Measurements from ENCODE around the gene PPP1R14C. TPM values are rescaled to one million over a fixed set of nuclear protein-coding genes. Genes with fewer than 3 reads are reported as not detected.

PPP1R14C gene
- total and polyA plus RNA-seq, 2 donors, result 0.08 to 0.42 TPM

- no peak for DNase-seq (ENCODE audit: extremely low spot score)
- no peaks in the 10 kb centered on the region for H3K4me1 ChIP-seq (ENCODE audit: insufficient read depth)
- no peak overlapping the region for H3K27ac ChIP-seq (ENCODE audit: low read depth)
- no peaks in the 10 kb centered on the region for H3K36me3 ChIP-seq (ENCODE audit: insufficient read depth)
- WGBS, result 84% methylated on average over 11 of the region's 11 CpGs
- H3K4me3 ChIP-seq (ENCODE audit: low read depth, low read length), result no peak overlapping the region
Measured at GRCh38 chr6:150211700-150212511, 69.1 kb downstream of the PPP1R14C start.

DNA sequence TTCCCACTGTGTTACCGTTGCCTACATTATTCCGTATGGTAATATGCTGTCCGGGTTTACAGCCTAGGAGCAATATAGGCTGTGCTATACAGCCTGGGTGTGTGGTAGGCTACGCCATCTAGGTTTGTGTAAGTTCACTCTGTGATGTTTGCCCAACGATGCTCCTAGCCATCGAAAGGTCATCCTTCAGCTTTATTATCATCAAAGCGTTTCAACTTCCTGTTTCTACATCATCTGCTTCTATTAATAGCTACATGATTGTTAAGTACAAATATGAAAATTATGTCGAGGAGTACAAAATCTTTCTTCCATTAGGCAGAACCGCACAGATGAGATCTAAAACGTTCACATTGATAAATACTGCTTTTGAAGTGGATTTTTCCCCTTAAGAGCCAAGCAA lies 69.9 kb downstream of the PPP1R14C start:
- H3K4me3 ChIP-seq (ENCODE audit: low read depth, low read length), result no peak overlapping the region
- no peaks in the 10 kb centered on the region for H3K36me3 ChIP-seq (ENCODE audit: insufficient read depth)
- no peaks in the 10 kb centered on the region for H3K4me1 ChIP-seq (ENCODE audit: insufficient read depth)
- WGBS, result 61% methylated on average over 10 of the region's 10 CpGs
- DNase-seq (ENCODE audit: extremely low spot score), result no peak
- no peak overlapping the region for H3K27ac ChIP-seq (ENCODE audit: low read depth)

DNA sequence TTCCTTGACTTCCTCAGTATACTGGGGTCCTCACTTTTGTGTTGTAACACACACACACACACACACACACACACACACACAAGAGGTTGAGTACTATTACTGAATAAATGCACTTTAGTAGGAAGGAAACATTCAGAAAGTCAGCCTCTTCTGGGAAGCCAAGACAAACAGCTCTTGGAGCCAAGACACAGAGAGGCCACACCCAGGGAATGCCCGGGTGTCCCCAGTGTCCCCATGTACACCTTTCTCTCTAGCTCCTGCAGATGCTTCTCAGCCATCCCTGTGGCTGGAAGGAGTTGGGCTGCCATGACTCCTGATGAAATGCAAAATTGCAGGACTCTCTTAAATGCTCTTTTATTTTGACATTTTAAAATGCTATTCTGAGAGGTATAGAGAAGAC lies 70.5 kb downstream of the PPP1R14C start:
- H3K4me1 ChIP-seq (ENCODE audit: insufficient read depth), result no peaks in the 10 kb centered on the region
- 68% methylated on average over 1 of the region's 1 CpG for WGBS
- H3K27ac ChIP-seq (ENCODE audit: low read depth), result no peak overlapping the region
- H3K4me3 ChIP-seq (ENCODE audit: low read depth, low read length), result no peak overlapping the region
- DNase-seq (ENCODE audit: extremely low spot score), result no peak
- H3K36me3 ChIP-seq (ENCODE audit: insufficient read depth), result no peaks in the 10 kb centered on the region

DNA sequence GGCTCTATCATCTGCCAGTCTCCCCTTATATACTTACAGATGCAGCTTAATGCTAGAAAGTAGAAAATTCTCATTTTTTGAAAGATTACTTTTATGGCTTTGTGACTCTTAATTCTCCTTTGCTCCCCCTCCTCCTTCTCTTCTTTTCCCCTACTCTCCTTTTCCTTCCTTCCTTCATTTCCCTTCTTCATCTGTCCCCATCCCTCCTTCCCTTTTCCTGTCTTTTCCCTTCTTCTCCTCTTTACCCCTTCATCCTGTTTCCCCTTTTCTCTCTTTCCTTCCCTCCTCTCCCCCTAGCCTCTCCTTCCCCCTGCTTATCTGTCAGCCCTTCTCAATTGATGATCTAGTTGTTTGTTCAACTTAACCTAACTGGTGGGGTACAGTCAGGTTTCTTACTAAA lies 71.5 kb downstream of the PPP1R14C start:
- DNase-seq (ENCODE audit: extremely low spot score), result no peak

GRCh38 chr6:150220634-150221551 lies 78.0 kb downstream of the PPP1R14C start:
- 35% methylated on average over 6 of the region's 6 CpGs for WGBS
- Histone ChIP-seq H3K27ac (ENCODE audit: low read depth) (no peak overlapping the region), H3K4me1 (ENCODE audit: insufficient read depth) (no peaks in the 10 kb centered on the region), H3K4me3 (ENCODE audit: low read depth, low read length) (no peak overlapping the region), H3K36me3 (ENCODE audit: insufficient read depth) (no peaks in the 10 kb centered on the region)
- DNase-seq (ENCODE audit: extremely low spot score), result no peak

More for the DNA sequence above, 71.5 kb downstream of the PPP1R14C start:
- Histone ChIP-seq H3K4me1 (ENCODE audit: insufficient read depth) (no peaks in the 10 kb centered on the region), H3K4me3 (ENCODE audit: low read depth, low read length) (no peak overlapping the region), H3K36me3 (ENCODE audit: insufficient read depth) (no peaks in the 10 kb centered on the region), H3K27ac (ENCODE audit: low read depth) (no peak overlapping the region)

DNA sequence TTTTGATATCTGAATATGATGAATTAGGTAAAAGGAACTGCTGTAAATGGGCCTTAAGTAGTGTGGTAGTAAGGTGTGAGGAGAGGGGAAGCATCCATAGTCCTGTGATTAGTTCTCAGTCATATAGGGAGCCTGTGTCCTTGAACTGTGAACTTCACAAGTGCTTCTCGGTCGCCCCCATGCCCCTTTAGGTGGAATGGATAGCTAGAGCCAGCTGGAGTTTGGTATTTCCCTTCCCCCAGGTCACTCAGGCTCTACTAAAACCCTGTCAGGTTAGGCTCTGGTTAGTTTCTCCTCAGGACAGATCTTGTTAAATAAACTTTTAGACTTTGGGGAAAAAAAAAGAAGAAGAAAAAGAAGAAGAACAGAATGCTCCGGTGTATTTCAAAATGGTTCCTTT lies 82.0 kb downstream of the PPP1R14C start:
- Histone ChIP-seq H3K4me1 (ENCODE audit: insufficient read depth) (no peaks in the 10 kb centered on the region), H3K27ac (ENCODE audit: low read depth) (no peak overlapping the region), H3K36me3 (ENCODE audit: insufficient read depth) (no peaks in the 10 kb centered on the region), H3K4me3 (ENCODE audit: low read depth, low read length) (no peak overlapping the region)
- WGBS, result 61% methylated on average over 3 of the region's 3 CpGs
- DNase-seq (ENCODE audit: extremely low spot score), result no peak

DNA sequence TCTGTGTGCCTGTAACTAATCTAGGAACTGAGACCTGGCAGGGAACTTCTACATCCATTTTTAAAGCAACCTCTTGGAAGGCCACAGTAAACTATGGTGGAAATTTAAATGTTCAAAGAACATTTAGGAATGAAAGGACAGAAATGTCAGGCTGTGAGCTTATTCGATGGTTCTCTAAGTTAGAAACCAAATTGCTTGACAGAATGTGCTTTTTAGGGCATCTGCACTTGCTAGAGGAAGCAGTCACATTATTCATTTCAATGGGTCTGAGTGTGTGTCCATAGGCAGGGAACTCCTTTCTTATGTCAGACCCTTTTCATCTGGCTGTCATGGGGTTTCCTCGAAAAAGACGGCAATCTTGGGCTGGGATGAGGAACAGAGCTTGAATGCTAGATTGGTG lies 84.4 kb downstream of the PPP1R14C start:
- H3K4me1 ChIP-seq (ENCODE audit: insufficient read depth), result no peaks in the 10 kb centered on the region
- no peak overlapping the region for H3K4me3 ChIP-seq (ENCODE audit: low read depth, low read length)
- no peaks in the 10 kb centered on the region for H3K36me3 ChIP-seq (ENCODE audit: insufficient read depth)
- no peak for DNase-seq (ENCODE audit: extremely low spot score)
- H3K27ac ChIP-seq (ENCODE audit: low read depth), result no peak overlapping the region
- WGBS, result 81% methylated on average over 3 of the region's 3 CpGs

DNA sequence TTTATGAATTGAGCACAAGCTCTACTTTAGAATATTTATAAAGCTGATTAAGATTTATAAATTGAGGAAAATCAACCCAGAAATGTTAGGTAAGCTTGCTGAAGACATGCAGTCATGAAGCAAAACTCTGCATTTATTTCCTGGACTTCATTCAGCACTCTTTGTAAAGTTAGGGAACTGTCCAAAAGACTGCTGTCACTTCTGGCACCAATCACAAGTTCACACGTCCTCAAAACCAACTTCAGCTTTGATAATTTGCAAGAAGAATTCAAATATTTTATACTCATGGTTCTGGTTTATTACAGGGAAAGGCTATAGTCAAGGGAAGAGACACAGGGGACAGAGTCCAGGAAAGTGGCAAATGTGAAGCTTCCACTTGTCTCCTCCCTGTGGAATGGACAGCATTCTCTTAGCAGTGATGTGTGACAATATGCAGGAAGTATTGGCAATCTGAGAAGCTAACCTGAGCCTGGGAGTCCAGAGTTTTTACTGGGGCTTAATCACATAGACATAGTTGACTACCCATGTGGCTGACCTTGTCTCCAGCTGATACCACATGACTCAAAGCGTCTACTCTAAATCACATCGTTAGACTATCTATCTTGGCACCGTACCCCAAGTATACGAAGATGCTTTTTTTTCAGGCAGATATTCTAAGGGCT lies 85.4 kb downstream of the PPP1R14C start:
- no peaks in the 10 kb centered on the region for H3K36me3 ChIP-seq (ENCODE audit: insufficient read depth)
- H3K27ac ChIP-seq (ENCODE audit: low read depth), result no peak overlapping the region
- H3K4me1 ChIP-seq (ENCODE audit: insufficient read depth), result no peaks in the 10 kb centered on the region
- DNase-seq (ENCODE audit: extremely low spot score), result no peak
- 57% methylated on average over 5 of the region's 5 CpGs for WGBS
- H3K4me3 ChIP-seq (ENCODE audit: low read depth, low read length), result no peak overlapping the region

DNA sequence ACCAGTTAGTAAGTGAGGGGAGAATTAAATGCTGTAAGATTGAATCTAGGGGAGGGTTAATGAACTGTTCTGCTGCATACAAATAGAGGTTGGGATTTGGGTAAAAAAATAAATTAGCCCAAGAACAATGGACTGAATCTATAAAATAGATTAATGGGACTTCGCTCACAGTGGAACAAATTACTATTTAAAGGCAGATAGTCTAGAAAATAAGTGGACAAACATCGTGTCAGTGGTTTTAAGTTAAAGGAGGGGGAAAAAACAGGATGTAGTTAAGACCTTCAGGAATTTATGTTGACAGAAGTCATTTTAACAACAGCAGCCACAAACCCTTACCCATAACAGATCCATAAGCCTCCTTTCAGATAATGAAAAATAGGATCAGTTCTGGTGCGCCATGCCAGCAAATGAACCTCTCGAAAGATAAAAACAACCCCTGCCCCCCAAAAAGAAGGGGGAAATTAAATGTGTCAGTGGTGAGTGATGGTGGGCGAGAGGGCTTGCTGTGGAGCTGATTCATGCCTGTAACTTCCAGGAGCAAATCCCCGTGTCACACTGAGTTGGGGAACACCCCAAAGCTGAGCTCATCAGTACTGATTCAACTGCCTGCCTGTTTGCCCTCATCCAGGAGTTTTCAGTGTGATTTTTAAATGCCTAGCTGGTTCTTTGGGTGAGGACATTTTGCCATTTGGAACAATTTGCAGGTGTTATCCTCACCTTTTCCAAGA lies 86.8 kb downstream of the PPP1R14C start:
- 61% methylated on average over 6 of the region's 6 CpGs for WGBS
- Histone ChIP-seq H3K27ac (ENCODE audit: low read depth) (no peak overlapping the region), H3K4me1 (ENCODE audit: insufficient read depth) (no peaks in the 10 kb centered on the region), H3K4me3 (ENCODE audit: low read depth, low read length) (no peak overlapping the region), H3K36me3 (ENCODE audit: insufficient read depth) (no peaks in the 10 kb centered on the region)
- no peak for DNase-seq (ENCODE audit: extremely low spot score)

DNA sequence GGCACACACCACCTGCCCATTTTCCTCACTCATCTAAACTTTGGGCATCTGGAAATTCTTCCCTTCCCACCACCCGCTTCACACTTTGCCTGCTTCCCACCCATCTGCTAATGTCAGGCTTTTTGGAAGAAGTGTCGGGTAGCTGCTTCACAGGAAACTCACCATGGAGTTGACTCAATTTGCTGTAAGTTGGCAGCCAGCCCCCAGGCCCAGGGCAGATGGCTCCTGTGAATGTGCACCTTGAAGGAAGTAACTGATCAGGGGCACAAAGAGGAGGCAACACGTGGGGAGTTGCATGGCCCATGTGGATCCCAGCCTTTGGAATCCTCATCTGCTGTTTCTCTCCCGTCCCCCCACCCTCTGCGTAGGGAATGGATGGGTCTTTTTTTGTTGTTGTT lies 87.3 kb downstream of the PPP1R14C start:
- 75% methylated on average over 5 of the region's 5 CpGs for WGBS
- Histone ChIP-seq H3K36me3 (ENCODE audit: insufficient read depth) (no peaks in the 10 kb centered on the region), H3K4me3 (ENCODE audit: low read depth, low read length) (no peak overlapping the region), H3K4me1 (ENCODE audit: insufficient read depth) (no peaks in the 10 kb centered on the region), H3K27ac (ENCODE audit: low read depth) (no peak overlapping the region)
- DNase-seq (ENCODE audit: extremely low spot score), result no peak

DNA sequence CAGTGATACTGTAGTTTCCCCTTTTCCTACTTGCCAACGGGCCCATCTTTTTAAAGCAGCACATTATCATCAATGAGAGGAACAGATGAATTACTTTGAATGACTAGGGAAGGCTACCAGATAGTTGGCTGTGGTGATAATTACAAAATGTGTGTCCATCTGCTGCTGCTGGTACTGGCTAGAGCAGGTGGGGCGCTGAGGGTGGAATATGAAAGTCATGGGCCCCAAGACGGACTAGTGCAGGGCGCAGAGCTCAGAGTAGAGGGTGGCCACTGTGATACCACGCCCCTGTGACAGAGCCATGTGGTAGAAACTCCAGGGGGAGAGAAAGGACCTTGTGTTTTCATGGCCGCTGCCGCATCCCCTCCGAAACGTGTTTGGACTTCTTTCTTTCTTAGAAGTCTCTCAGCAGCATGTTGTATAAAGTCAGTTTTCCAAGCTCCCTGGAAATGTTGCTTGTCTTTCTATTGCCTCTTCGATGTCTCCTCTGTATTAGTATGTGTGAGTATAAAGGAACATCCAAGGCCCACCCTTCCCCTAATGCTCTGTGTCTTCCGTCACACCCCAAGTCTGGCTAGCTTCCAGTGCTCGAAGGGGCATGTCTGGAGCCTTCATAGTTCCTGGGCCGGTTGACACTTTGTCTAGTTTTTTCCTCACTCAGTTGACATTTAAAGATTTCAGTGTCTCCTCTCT lies 88.1 kb downstream of the PPP1R14C start:
- WGBS, result 82% methylated on average over 13 of the region's 13 CpGs
- no peak for DNase-seq (ENCODE audit: extremely low spot score)
- H3K36me3 ChIP-seq (ENCODE audit: insufficient read depth), result no peaks in the 10 kb centered on the region
- no peak overlapping the region for H3K4me3 ChIP-seq (ENCODE audit: low read depth, low read length)
- no peaks in the 10 kb centered on the region for H3K4me1 ChIP-seq (ENCODE audit: insufficient read depth)
- no peak overlapping the region for H3K27ac ChIP-seq (ENCODE audit: low read depth)

DNA sequence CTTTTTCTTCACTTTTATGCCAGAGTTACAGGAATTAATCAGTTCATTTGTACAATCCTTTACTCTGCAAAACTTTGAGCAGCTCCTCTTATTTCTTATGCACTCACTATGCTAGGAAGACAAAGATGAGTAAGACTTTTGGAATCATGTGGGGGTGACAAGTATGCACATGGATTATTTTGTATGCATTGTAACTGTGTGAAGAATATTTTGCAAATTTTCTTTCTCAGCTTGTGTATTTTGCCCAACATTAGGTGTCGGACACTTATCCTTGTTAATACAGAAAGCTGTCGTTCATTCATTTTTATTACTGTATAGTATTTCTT lies 88.6 kb downstream of the PPP1R14C start:
- H3K36me3 ChIP-seq (ENCODE audit: insufficient read depth), result no peaks in the 10 kb centered on the region
- no peak overlapping the region for H3K4me3 ChIP-seq (ENCODE audit: low read depth, low read length)
- no peak overlapping the region for H3K27ac ChIP-seq (ENCODE audit: low read depth)
- WGBS, result over 99% methylated on average over 2 of the region's 2 CpGs
- no peak for DNase-seq (ENCODE audit: extremely low spot score)
- H3K4me1 ChIP-seq (ENCODE audit: insufficient read depth), result no peaks in the 10 kb centered on the region

GRCh38 chr6:150233843-150234269 lies 91.0 kb downstream of the PPP1R14C start:
- H3K36me3 ChIP-seq (ENCODE audit: insufficient read depth), result no peaks in the 10 kb centered on the region
- H3K27ac ChIP-seq (ENCODE audit: low read depth), result no peak overlapping the region
- DNase-seq (ENCODE audit: extremely low spot score), result no peak
- no peaks in the 10 kb centered on the region for H3K4me1 ChIP-seq (ENCODE audit: insufficient read depth)
- WGBS, result 92% methylated on average over 5 of the region's 5 CpGs
- H3K4me3 ChIP-seq (ENCODE audit: low read depth, low read length), result no peak overlapping the region
